Keratinocyte (primary cell): ENCODE data around the gene NXPH2. TPM values are rescaled to one million over a fixed set of nuclear protein-coding genes. Genes with fewer than 3 reads are reported as not detected.

ENCODE experiments used
- DNase-seq: peaks from one replicate; pipeline ENCODE4 v3.0.0-alpha.2; 2011; ENCODE audit warnings: low read depth, missing footprints, low spot score
- FAIRE-seq: peaks from 2 replicates; lab custom pipeline; 2011; peaks lifted over from hg19 to GRCh38; lab: Jason Lieb, UNC
- H2AFZ ChIP-seq: 2 replicates; pipeline ENCODE4 v1.6.0; 2012; ENCODE audit warnings: low read length, control low read depth, inconsistent platforms; ENCODE audit not compliant: control insufficient read depth
- H3K27ac ChIP-seq: 2 replicates; pipeline ENCODE4 v1.5.1; 2011; ENCODE audit warnings: low read length; ENCODE audit not compliant: control insufficient read depth, insufficient read depth
- H3K27me3 ChIP-seq: 3 replicates; pipeline ENCODE4 v1.6.0; 2011; ENCODE audit warnings: low read length; ENCODE audit not compliant: control insufficient read depth, insufficient read depth; ENCODE audit errors: extremely low read depth
- H3K36me3 ChIP-seq, 2 experiments: 2 replicates in 1 of 2; 3 replicates in 1 of 2; pipeline ENCODE4 v1.5.1; 2011; ENCODE audit warnings: low read length in 2 of 2, mild to moderate bottlenecking in 1 of 2; ENCODE audit not compliant: control insufficient read depth in 2 of 2, insufficient read depth in 2 of 2; ENCODE audit errors: extremely low read depth in 1 of 2
- H3K4me1 ChIP-seq: 3 replicates; pipeline ENCODE4 v1.5.1; 2011; ENCODE audit warnings: low read length; ENCODE audit not compliant: control insufficient read depth, insufficient read depth; ENCODE audit errors: extremely low read depth
- H3K4me2 ChIP-seq: 3 replicates; pipeline ENCODE4 v1.6.0; 2011; ENCODE audit warnings: low read depth, low read length; ENCODE audit not compliant: control insufficient read depth, insufficient read depth; ENCODE audit errors: extremely low read depth
- H3K4me3 ChIP-seq, 3 experiments: fragments of 200-600 bp in 1 of 3; sonication (generic) in 1 of 3; 2 replicates in 2 of 3; 3 replicates in 1 of 3; pipeline ENCODE4 v1.5.1; 2011 to 2016; ENCODE audit warnings: low read length in 3 of 3, mild to moderate bottlenecking in 3 of 3, control low read depth in 2 of 3, inconsistent platforms in 1 of 3, low read depth in 1 of 3, mixed read lengths in 1 of 3, mixed run types in 1 of 3, moderate library complexity in 1 of 3; ENCODE audit not compliant: control insufficient read depth in 2 of 3, insufficient read depth in 2 of 3; ENCODE audit errors: extremely low read depth in 1 of 3
- H3K79me2 ChIP-seq: 2 replicates; pipeline ENCODE4 v1.6.0; 2012; ENCODE audit warnings: low read length; ENCODE audit not compliant: control insufficient read depth, insufficient read depth
- H3K9ac ChIP-seq: 3 replicates; pipeline ENCODE4 v1.6.0; 2011; ENCODE audit warnings: low read length; ENCODE audit not compliant: control insufficient read depth, insufficient read depth; ENCODE audit errors: extremely low read depth
- H3K9me1 ChIP-seq: 3 replicates; pipeline ENCODE4 v1.6.0; 2011; ENCODE audit warnings: low read length; ENCODE audit not compliant: control insufficient read depth, insufficient read depth; ENCODE audit errors: extremely low read depth
- H3K9me3 ChIP-seq: 2 replicates; pipeline ENCODE4 v1.5.1; 2012; ENCODE audit warnings: low read depth, low read length; ENCODE audit not compliant: control insufficient read depth
- H4K20me1 ChIP-seq: 3 replicates; pipeline ENCODE4 v1.6.0; 2011; ENCODE audit warnings: low read length; ENCODE audit not compliant: control insufficient read depth, insufficient read depth; ENCODE audit errors: extremely low read depth
- EZH2 ChIP-seq: IDR thresholded peaks from one replicate; pipeline ENCODE4 v1.6.1; 2012; ENCODE audit warnings: inconsistent platforms, mild to moderate bottlenecking, low read length, moderate library complexity
- dilution Hi-C: fragments of 300-500 bp; cut with MboI; formaldehyde crosslinking; loops from one replicate; pipeline ENCODE4 v1.7.0; 2020; ENCODE audit warnings: low sequenced_read_pairs; ENCODE audit not compliant: extremely low pct_ligation_motif_present
- polyA plus RNA-seq, 5 experiments: library from polyadenylated mRNA; depleted of rRNA in 3 of 5; stranded (reverse) in 3 of 5; stranded (forward) in 1 of 5; unstranded in 1 of 5; fragments of >200 nt; gene quantifications; 1 replicate in 1 of 5; 2 replicates in 3 of 5; 3 replicates in 1 of 5; pipeline versions ENCODE4 v1.2.1 to v1.2.3, GENCODE V29; 2011 to 2012; ENCODE audit warnings: missing spikeins in 2 of 5, low read depth in 1 of 5, low replicate concordance in 1 of 5
- TF ChIP-seq, protein P1 (sequence below), 3 experiments: IDR thresholded peaks in 1 of 3; conservative IDR thresholded peaks in 1 of 3; optimal IDR thresholded peaks in 1 of 3; 2 replicates in 2 of 3; 3 replicates in 1 of 3; pipeline versions ENCODE3 to v1.5.1; 2011; ENCODE audit warnings: low read length in 3 of 3, mild to moderate bottlenecking in 3 of 3, moderate library complexity in 2 of 3, control low read depth in 1 of 3, inconsistent platforms in 1 of 3; ENCODE audit not compliant: insufficient read depth in 2 of 3; ENCODE audit errors: extremely low read depth in 1 of 3

Gene NXPH2
- polyA plus RNA-seq, 1 donor (not counting 4 experiments of a cell fraction or from before 2014, with no cell fraction given), result not detected

GRCh38 chr2:138819964-138820363 is 39.8 kb upstream of the NXPH2 start:
- TF ChIP-seq EZH2, result no peak
- TF ChIP-seq, protein P1, sequence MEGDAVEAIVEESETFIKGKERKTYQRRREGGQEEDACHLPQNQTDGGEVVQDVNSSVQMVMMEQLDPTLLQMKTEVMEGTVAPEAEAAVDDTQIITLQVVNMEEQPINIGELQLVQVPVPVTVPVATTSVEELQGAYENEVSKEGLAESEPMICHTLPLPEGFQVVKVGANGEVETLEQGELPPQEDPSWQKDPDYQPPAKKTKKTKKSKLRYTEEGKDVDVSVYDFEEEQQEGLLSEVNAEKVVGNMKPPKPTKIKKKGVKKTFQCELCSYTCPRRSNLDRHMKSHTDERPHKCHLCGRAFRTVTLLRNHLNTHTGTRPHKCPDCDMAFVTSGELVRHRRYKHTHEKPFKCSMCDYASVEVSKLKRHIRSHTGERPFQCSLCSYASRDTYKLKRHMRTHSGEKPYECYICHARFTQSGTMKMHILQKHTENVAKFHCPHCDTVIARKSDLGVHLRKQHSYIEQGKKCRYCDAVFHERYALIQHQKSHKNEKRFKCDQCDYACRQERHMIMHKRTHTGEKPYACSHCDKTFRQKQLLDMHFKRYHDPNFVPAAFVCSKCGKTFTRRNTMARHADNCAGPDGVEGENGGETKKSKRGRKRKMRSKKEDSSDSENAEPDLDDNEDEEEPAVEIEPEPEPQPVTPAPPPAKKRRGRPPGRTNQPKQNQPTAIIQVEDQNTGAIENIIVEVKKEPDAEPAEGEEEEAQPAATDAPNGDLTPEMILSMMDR (optimal IDR thresholded peaks at IDR 0.05 in 1 of 3, IDR thresholded peaks at IDR 0.05 in 1 of 3, conservative IDR thresholded peaks at IDR 0.05 in 1 of 3; ENCODE audit: extremely low read depth in 1 of 3, insufficient read depth in 2 of 3, low read length in 3 of 3), result no peak
- Histone ChIP-seq H3K9me3 (no peaks in the 10 kb centered on the region), H3K4me2 (no peak overlapping the region), H3K9me1 (no peaks in the 10 kb centered on the region), H3K79me2 (no peaks in the 10 kb centered on the region), H2AFZ (no peak overlapping the region), H3K27ac (no peak overlapping the region), H3K27me3 (peaks cover 3% of the 10 kb centered on the region), H4K20me1 (no peaks in the 10 kb centered on the region), H3K4me3 (no peak overlapping the region), H3K9ac (no peak overlapping the region), H3K4me1 (no peaks in the 10 kb centered on the region), H3K36me3 (no peaks in the 10 kb centered on the region)
- dilution Hi-C loops, result loop anchor here (25.0 kb wide), 1 partner anchor 908 kb away; no protein-coding TSS in a partner anchor
- no peak for FAIRE-seq
- no peak for DNase-seq

DNA sequence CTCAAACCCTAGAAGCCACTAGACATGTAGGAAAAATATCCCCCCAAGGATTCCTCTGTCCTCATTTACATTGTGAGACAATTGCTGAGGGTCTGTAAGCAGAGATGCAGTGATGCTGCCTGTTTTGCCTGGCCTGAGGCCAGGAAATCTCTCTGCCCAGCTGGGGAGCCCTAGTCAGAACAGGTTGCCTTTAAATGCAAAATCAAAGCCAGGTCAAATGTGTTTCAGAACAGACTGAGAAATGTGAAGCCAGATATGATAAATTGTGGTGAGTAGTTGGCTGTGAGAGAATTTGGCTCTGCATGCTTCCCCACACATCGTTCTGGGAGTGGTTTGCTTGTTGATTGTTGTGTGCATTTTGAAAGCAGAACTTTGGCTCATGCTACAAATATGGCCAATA is 38.4 kb upstream of the NXPH2 start:
- Histone ChIP-seq H2AFZ (no peak overlapping the region), H3K9me3 (no peaks in the 10 kb centered on the region), H3K27me3 (peaks cover 3% of the 10 kb centered on the region), H3K4me1 (no peaks in the 10 kb centered on the region), H3K36me3 (no peaks in the 10 kb centered on the region), H3K27ac (no peak overlapping the region), H3K9ac (no peak overlapping the region), H3K4me2 (no peak overlapping the region), H3K4me3 (no peak overlapping the region), H3K79me2 (no peaks in the 10 kb centered on the region), H4K20me1 (no peaks in the 10 kb centered on the region), H3K9me1 (no peaks in the 10 kb centered on the region)
- TF ChIP-seq, protein P1 (optimal IDR thresholded peaks at IDR 0.05 in 1 of 3, IDR thresholded peaks at IDR 0.05 in 1 of 3, conservative IDR thresholded peaks at IDR 0.05 in 1 of 3; ENCODE audit: extremely low read depth in 1 of 3, insufficient read depth in 2 of 3, low read length in 3 of 3), result no peak
- TF ChIP-seq EZH2, result no peak
- dilution Hi-C loops, result loop anchor here (25.0 kb wide), 1 partner anchor 906 kb away; no protein-coding TSS in a partner anchor
- DNase-seq, result no peak
- FAIRE-seq, result no peak
